Pancreas (tissue), 10 donors: ENCODE data around the gene GPI. TPM values are rescaled to one million over a fixed set of nuclear protein-coding genes. Genes with fewer than 3 reads are reported as not detected.
"Not testable (repeated sequence)": the region's sequence is repeated elsewhere in the genome, so short reads cannot be mapped to it uniquely, and the experiment has no call there.

ENCODE experiments used
- ATAC-seq, 4 donors: fragments of 200-7000 bp; cut with Tn5 transposase; one replicate each; pipeline versions ENCODE4 v1.8.0 to v1.9.1; 2020; ENCODE audit warnings: mild to moderate bottlenecking in 4 of 4, moderate library complexity in 4 of 4
- DNase-seq, 6 donors: peaks; one replicate each; pipeline ENCODE4 v3.0.0-alpha.2; 2020
- FAIRE-seq: peaks from 2 replicates; lab custom pipeline; 2012; peaks lifted over from hg19 to GRCh38; lab: Jason Lieb, UNC
- H3K27ac ChIP-seq, 4 donors: fragments of 200-600 bp; sonication (generic); 1 replicate in 3 of 4; 2 replicates in 1 of 4; pipeline versions ENCODE4 v1.5.0 to v1.8.0; 2020
- H3K27me3 ChIP-seq, 4 donors: fragments of 200-600 bp; one replicate each; pipeline ENCODE4 v1.8.0; 2021
- H3K36me3 ChIP-seq, 3 donors: fragments of 200-600 bp; sonication (generic) in 1 of 3; one replicate each; pipeline versions ENCODE4 v1.5.0 to v1.8.0; 2020 to 2021
- H3K4me1 ChIP-seq, 3 donors: fragments of 200-600 bp; one replicate each; pipeline ENCODE4 v1.8.0; 2021
- H3K4me3 ChIP-seq, 4 donors: fragments of 200-600 bp; sonication (generic) in 2 of 4; one replicate each; pipeline versions ENCODE4 v1.5.0 to v1.8.0; 2020 to 2021
- H3K9me3 ChIP-seq, 4 donors: fragments of 200-600 bp; one replicate each; pipeline ENCODE4 v1.8.0; 2021
- CTCF ChIP-seq, 4 donors: fragments of 200-600 bp; sonication (generic) in 3 of 4; IDR thresholded peaks; one replicate each; pipeline versions ENCODE4 v1.5.0 to v1.8.0; 2021; ENCODE audit warnings: antibody characterized with exemption in 4 of 4
- WGBS, 2 donors: extraction: QIAGEN DNeasy Blood & Tissue Kit; methylation state at CpG; one replicate each; pipeline ENCODE4 v1.1.7; 2013; 5-methylcytosine and 5-hydroxymethylcytosine counted together
- intact Hi-C, 3 donors: fragments of 100-400 bp; cut with DNase I; formaldehyde crosslinking; loops; one replicate each; pipeline versions ENCODE4 v1.11.1 to v1.14.2; 2022
- polyA plus RNA-seq, 2 donors: library from polyadenylated mRNA; stranded (reverse); fragments of 200-250 nt; gene quantifications; one replicate each; pipeline ENCODE4 v1.2.3, GENCODE V29; 2013
- total RNA-seq, 6 donors: library from RNA; stranded (reverse); fragmentation: NEBNext Ultra II Directional in 4 of 6; extraction: Animal tissue kit (Norgen Biotek cat#: 25700) in 4 of 6; gene quantifications; one replicate each; pipeline versions ENCODE4 v1.2.1 to v1.2.4, GENCODE V29; 2021 to 2023
- donor health status: healthy with polysubstance abuse.
- donor health status: DM: no; HTN: no; CAD: no; lungs with moderate emphysema.
- donor health status: DM: no; HTN: no; CAD: no.
- donor health status: control.
- donor health status: control.
- donor health status: Bipolar disorder and iron deficiency.
- donor health status: DM: yes; HTN: yes; CAD: no.
- donor health status: DM: no; HTN: no; CAD: no.
- donor health status: DM: no; HTN: no; CAD: no.
- donor health status: DM: yes; HTN: yes; CAD: no.

GPI gene
- total and polyA plus RNA-seq, 8 donors = 50.5 to 119 (median 67.3) TPM

GRCh38 chr19:34397853-34398252 lies 32.9 kb downstream of the GPI start:
- Histone ChIP-seq H3K27me3 (no peaks in the 10 kb centered on the region), H3K4me1 (no peaks in the 10 kb centered on the region), H3K9me3 (no peaks in the 10 kb centered on the region), H3K27ac (no peak overlapping the region), H3K36me3 (peaks cover 0 to 49% (median 11%) of the 10 kb centered on the region in 3 donors), H3K4me3 (no peak overlapping the region)
- intact Hi-C loops = no loop called here
- ATAC-seq (no peak), FAIRE-seq (no peak), DNase-seq (no peak)
- WGBS, 2 donors = 93 to 100% methylated on average over 1 of the region's 1 CpG
- TF ChIP-seq CTCF (IDR thresholded peaks at IDR 0.05) = no peak

- H3K4me3 ChIP-seq = no peak overlapping the region
- H3K27ac ChIP-seq = no peak overlapping the region
- FAIRE-seq (no peak), ATAC-seq (no peak), DNase-seq (peak in 1 of 6 donors; percentile 37)
- intact Hi-C loops = no loop called here
- WGBS, 2 donors = 89 to 91% methylated on average over 9 of the region's 9 CpGs
- H3K36me3 ChIP-seq = peaks cover 0 to 33% (median 11%) of the 10 kb centered on the region in 3 donors
- peaks cover 0 to 4% (median 0%) of the 10 kb centered on the region in 3 donors for H3K4me1 ChIP-seq
- H3K27me3 ChIP-seq = no peaks in the 10 kb centered on the region
- no peak for TF ChIP-seq CTCF (IDR thresholded peaks at IDR 0.05)
- no peaks in the 10 kb centered on the region for H3K9me3 ChIP-seq
Observed at GRCh38 chr19:34399886-34400285, 34.9 kb downstream of the GPI start.

GRCh38 chr19:34400844-34401243 lies 35.8 kb downstream of the GPI start:
- FAIRE-seq, H3K27me3 ChIP-seq, H3K4me3 ChIP-seq, H3K27ac ChIP-seq, ATAC-seq, H3K9me3 ChIP-seq, H3K4me1 ChIP-seq, DNase-seq, intact Hi-C loops: not testable (repeated sequence)
- WGBS, 2 donors = 94 to 97% methylated on average over 6 to 8 of the region's 8 CpGs
- H3K36me3 ChIP-seq = peaks cover 0 to 27% (median 11%) of the 10 kb centered on the region in 3 donors

GRCh38 chr19:34402074-34402600 lies 37.1 kb downstream of the GPI start:
- 79 to 80% methylated on average over 8 of the region's 8 CpGs for WGBS, 2 donors
- TF ChIP-seq CTCF (IDR thresholded peaks at IDR 0.05) = no peak
- Histone ChIP-seq H3K27me3 (no peaks in the 10 kb centered on the region), H3K4me3 (no peak overlapping the region), H3K4me1 (peaks cover 0 to 8% (median 0%) of the 10 kb centered on the region in 3 donors), H3K9me3 (no peaks in the 10 kb centered on the region), H3K36me3 (peaks cover 0 to 16% (median 11%) of the 10 kb centered on the region in 3 donors), H3K27ac (no peak overlapping the region)
- ATAC-seq (no peak), DNase-seq (no peak), FAIRE-seq (no peak)
- intact Hi-C loops = no loop called here

- intact Hi-C loops = no loop called here
- Histone ChIP-seq H3K4me3 (peak overlapping the region; percentile 49 to 99 (median 86)), H3K9me3 (no peaks in the 10 kb centered on the region), H3K27ac (peak overlapping the region; percentile 23 to 62 (median 42)), H3K4me1 (peaks cover 0 to 8% (median 0%) of the 10 kb centered on the region in 3 donors), H3K27me3 (no peaks in the 10 kb centered on the region), H3K36me3 (peaks cover 0 to 13% (median 11%) of the 10 kb centered on the region in 3 donors)
- ATAC-seq = no peak
- 19 to 25% methylated on average over 6 of the region's 6 CpGs for WGBS, 2 donors
- no peak for DNase-seq
- TF ChIP-seq CTCF (IDR thresholded peaks at IDR 0.05) = no peak
- FAIRE-seq = peak; percentile 26
Observed at GRCh38 chr19:34403784-34404108, 38.8 kb downstream of the GPI start.
